Suprapubic skin (tissue), 3 donors: ENCODE data around the gene ACVR2B.

Experiments
- CTCF ChIP-seq, 2 donors: fragments of 200-600 bp in 1 of 2; fragments of 450-650 bp in 1 of 2; sonication (generic) in 1 of 2; IDR thresholded peaks; one replicate each; pipeline ENCODE4 v1.5.1; 2016 to 2019; ENCODE audit warnings: antibody characterized with exemption in 2 of 2, mild to moderate bottlenecking in 1 of 2, moderate library complexity in 1 of 2
- POLR2AphosphoS5 ChIP-seq, 3 donors: sonication (generic); formaldehyde crosslinking; IDR thresholded peaks; one replicate each; pipeline ENCODE4 v1.6.1; 2017; ENCODE audit warnings: antibody characterized with exemption in 3 of 3

- TF ChIP-seq POLR2AphosphoS5 (IDR thresholded peaks at IDR 0.05) (no peak), CTCF (IDR thresholded peaks at IDR 0.05) (no peak)
Observed at GRCh38 chr3:38538773-38539353, 85.2 kb downstream of the ACVR2B start.
